ENCODE data around the gene TMTC2.

TMTC2 gene

DNA sequence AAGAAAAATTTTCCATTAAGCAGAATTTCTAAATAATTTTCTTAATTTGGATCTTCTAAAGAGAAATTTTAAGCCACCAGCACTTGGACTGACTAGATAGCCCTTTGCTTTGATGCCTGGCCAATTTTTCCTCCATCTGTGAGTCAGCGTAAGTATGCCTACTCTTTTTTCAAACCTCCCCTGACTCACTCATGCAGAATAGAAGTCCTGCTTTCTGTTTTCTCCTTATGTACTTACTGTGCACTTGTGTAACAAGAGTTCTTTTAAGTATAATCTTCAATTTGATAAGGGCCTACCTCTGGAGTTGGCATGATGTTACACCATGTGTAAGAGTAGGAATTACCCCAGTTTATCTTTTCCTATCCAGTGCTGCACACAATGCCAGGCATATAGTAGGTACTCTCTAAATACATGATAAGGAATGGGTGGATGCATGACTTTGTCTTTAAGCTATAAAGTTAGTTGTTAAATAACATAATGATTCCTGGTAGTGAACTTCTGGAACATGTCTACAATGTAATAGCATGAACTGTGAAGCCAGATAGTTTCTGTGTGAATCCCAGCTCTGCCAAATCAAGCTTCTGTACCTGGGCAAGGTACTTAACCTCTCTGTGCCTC, 329.6 kb downstream of the TMTC2 start:
- no peak for DNase-seq (ENCODE audit: low read depth)

DNA sequence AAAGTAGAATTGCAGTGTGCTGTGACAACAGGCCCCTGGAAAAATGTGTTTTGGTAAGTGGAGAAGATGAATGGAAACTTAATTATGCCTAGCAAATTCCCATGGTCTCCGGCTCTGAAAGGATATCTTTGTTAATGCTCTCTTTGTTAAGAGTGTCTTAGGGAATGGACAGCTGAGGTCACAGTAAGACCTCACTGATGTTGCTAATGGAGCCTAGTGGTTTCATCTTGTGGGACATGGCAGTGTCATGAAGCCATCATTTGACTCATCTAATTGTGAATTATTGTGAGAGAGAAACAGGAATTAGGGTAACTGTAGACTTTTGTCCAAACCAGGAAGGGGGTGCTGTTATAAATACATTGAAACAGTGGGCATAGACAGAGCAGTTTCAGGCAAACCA, 330.3 kb downstream of the TMTC2 start:
- no peak for DNase-seq (ENCODE audit: low read depth)

DNA sequence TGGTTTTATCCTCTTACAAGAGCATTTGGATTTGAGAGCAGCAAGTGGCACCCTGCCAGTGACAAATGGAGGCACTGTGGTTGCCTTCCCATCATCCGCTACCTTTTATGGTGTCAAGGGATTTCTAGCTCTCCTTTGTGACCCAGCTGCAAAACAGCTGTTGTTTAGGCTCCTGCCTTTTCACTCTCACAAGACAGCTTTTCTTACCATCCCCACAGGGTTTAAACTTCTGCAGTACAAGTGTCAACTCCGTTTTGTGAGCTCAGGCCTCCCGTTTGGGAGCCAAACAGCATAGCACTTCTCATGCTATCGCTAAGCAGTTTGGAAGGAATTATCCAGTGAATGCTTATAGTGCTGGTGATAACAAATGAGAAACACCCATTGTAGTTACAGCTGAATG, 331.4 kb downstream of the TMTC2 start:
- no peak for DNase-seq (ENCODE audit: low read depth)

DNA sequence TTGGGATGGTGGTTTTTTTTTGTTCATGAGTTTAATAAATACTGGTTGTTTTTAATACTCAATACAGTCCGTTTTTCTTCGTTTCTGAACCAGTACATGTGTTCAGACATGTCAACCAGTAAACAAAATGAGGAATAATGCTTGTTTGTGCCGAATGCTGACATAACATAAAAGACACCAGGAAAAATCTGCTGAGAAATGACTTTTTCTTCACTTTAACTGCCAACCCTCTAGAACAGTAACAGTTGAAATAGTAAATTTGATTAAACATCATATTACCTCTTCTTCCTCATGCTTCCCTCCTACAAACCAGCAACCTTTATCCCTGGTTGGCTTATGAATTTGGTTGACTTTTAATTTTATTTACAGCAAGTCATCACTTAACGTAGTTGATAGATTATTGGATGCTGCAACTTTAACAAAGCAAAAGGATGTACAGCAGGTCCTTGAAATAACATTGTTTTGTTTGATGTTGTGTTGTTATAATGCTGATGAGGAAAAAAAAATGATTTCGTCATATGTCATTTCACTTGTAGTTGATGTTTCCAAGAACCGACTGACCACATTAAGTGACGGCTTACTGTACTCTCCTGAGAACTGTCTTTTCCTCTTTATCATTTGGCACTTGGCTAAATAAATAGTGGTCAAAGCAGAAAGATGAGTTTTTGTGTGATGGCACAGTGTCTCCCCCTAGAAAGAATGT, 340.5 kb downstream of the TMTC2 start:
- DNase-seq (ENCODE audit: low read depth): no peak

DNA sequence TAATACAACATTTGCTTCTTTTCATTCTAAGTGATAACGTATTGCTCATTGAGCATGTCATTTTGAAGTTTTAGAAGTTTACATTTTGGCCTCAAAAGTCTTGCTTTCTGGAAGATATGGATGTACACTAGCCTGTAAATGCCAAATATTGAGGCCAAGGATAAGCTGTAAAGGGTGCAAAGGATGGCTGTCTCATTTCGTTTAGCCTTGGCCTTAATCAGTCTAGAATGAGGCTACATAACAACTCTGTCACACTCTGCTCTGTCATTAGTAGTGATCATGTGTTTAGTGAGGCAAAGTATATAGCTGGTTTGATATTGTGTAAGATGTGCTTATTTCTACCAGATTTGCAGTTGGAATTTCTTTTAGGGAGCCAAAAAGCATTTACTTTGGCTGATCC, 344.5 kb downstream of the TMTC2 start:
- no peak for DNase-seq (ENCODE audit: low read depth)

DNA sequence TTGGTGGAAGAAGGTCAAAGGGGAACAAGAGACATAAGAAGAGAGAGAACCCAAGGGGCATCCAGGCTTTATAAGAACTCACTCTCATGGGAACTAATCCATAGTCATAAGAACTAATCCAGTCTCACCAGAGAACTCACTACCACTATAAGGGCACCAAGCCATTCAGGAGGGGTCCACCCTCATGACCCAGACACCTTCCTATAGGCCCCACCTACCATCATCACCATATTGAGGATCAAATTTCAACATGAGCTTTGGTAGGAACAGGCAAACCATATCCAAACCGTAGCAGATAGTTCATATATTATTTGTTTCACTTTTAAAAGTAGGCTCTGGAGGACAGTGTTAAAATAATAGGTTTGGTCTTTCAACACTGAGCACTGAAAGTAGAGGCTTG, 350.1 kb downstream of the TMTC2 start:
- no peak for DNase-seq (ENCODE audit: low read depth)

DNA sequence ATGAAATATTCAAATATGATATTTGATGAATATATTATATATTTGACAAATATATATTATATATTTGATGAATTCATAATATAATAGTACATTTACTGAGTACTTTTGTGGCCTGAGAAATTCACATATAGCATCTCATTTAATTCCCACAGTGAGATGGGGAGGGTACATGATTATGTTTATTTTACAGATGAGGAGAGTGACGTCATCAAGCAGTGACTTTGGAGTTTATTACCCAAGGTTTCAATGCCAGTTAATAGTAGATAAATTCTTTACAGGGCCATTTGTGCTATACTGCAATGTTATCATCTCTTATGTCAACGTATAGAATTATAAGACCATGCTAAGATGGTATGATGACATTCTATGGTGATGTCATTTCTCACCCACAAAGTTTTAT, 352.7 kb downstream of the TMTC2 start:
- DNase-seq (ENCODE audit: low read depth): no peak

DNA sequence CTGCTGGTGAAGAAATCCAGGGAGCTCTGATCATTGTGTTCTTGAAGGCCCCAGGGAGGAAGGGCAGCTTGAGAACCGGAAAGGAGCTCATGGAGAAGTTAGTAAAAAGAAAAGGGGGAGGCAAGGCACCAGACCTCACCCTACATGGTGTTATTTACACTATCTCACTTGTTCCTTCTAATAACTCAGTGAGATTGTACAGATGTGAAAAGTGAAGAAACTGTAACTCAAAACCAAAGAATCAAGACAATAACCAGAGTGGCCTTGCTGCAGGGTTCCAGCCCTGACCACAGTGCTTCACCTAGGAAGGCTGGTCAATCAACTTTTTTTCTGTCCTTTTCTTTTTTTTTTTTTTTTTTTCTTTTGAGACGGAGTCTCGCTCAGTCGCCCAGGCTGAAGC, 353.6 kb downstream of the TMTC2 start:
- DNase-seq (ENCODE audit: low read depth): no peak

DNA sequence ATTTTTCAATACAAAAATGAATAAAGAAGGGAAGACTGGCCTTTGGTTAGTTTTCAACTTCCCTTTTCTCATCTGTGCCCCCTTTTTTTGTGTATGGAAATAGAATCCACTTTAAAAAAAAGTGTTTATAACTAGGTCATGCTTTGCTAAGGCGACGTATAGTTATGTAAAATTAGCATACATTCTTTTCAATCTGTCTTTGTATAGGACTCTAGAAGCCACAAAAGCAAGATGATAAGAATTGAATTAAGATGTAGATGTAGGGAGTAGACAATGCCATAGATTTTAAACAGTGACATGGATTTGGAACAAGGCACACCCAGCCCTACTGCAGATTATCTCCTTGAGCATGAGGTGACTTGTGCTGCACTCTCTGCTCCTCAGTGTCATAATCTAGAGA, 354.3 kb downstream of the TMTC2 start:
- DNase-seq (ENCODE audit: low read depth): no peak

DNA sequence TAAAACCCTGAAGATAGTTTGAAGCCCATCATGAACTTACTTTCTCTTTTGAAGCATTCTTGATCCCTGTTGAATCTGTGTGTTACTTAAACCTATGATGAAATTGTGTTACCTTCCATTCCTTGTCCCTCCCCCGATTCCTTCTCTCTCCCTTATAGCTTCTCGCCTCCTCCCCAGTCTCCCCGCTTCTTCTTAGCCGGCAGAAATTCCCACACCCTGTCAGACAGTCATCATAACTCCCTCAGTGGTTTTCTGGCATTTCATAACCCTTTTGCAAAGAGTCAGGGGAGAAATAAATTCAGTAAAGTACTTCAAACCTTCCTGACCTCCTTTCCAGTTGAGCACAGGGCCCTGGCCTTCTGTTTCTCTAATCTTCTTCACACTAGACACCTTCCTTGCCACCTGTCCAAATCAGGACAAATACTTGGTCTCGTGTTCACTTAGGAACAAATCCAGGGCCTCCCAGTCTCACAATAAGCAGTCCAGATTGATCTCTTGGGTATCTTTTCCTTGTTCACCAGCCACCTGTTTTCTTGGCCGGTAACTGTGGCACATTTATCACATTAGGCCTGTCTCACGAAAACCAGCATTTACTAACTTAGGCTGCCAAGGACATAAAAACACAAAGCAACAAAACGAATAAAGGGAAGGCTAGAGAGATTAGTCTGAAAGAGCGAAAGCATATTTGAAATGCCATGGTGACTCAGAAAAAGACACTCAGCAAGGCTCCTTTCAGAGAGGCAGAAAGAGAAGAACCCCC, 355.9 kb downstream of the TMTC2 start:
- no peak for DNase-seq (ENCODE audit: low read depth)

DNA sequence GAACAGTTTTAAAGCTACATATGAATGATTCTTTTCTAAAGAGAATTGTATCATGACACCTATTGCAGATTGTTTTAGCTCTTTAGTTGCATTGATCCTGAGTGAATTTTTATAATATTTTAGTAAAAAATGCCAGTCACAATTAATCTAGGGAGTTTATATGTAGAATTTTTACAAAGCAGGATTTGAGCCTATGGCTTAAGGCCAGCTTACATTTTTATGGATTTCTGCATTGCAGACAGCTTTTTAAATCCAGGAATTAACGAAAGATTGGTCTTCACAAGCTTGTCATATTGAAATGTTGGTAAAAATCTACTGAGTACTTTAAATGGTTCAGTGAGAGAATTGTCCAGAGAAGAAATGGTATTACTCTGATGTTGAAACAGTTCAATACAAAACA, 358.0 kb downstream of the TMTC2 start:
- DNase-seq (ENCODE audit: low read depth): no peak

DNA sequence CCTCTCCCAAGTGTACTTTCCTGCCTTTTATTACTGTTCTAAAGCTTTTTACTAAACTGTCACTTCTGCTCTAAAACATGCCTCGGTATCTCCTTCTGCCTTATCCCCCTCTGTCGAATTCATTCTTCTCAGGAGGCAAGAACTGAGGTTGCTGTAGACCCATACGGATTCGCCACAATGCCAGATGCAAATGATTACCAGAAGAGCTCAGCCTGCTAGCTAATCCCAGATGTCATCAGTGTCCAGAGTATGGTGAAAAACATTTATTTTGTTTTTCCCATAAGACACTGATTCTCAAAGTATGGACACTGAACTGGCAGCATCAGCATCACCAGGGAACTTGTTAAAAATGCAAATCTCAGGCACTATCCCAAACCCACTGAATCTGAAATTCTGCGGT, 359.3 kb downstream of the TMTC2 start:
- no peak for DNase-seq (ENCODE audit: low read depth)

DNA sequence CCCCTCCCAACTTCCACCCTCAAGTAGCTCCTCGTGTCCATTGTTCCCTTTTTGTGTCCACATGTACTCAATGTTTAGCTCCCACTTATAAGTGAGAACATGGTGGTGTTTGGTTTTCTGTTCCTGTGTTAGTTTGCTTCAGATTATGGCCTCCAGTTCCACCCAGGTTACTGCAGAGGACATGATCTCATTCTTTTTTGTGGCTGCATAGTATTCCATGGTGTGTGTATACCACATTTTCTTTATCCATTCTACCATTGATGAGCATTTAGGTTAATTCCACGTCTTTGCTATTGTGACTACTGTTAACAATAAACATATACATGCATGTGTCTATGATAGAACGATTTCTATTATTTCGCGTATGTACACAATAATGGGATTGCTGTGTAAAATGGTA, 362.6 kb downstream of the TMTC2 start:
- DNase-seq (ENCODE audit: low read depth): no peak

DNA sequence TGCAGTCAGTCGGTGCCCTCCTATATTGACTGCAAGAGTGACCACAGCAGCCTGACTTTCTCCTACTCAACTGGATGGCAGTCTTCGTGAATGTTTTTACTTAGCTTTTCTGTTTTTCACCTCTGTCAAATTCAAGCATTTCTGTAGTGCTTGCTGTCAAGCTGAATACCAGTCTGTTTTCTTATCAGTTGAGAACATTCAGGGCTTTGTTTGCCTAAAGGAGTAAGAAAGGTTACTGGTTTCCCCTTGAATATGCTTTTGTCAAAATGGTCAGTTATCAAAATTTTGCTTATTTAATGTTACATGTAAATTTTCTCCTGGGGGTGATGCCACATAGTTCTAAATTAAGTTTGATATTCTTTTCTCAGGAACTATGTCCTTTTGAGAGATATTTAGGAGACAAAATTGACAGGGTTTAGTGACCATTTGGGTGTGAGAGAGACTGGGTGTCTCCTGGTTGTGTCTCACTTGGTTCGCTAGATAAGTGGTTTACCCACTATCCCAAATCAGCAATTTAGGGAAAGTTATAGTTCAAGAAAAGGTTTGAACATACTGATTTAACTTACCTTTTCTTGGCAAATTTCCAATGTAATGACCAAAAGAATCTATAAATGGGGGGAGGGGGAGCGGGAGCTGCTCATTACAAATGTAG, 366.3 kb downstream of the TMTC2 start:
- DNase-seq (ENCODE audit: low read depth): no peak

DNA sequence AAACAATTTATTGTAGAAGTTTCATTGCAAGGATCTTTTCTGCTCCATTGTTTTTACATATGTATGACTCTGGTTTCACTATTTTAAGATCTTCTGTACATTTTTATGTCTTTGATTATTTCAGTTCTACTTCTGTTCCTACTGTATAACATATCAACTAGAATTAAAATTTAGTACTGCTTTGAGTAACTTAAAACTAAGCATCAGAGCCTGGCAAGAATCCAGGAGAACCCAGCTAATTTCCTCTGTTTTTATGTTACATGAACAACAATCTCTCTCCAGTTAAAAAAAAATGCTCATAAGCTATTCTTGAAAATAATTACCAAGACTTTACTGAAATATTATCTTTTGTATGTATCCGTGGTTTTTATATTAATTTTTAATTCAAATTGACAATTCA, 370.7 kb downstream of the TMTC2 start:
- no peak for DNase-seq (ENCODE audit: low read depth)

DNA sequence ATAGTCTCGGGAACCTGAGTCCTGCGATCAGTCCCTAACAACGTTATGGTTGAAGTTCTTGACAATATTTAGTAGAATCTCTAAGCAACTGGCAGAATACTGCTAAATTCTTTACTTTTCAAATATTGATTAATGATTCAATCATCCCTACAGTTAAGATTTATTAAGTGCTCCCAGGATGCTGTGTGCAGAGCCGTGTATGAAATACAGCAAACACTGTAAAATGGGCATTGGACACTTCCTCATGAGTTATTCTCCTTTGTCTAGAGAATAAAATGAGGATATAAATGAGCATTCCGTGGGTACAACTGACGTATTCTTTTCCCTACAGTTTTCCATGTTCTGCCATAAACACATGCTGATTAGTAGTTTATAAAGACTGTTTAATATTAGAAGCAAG, 372.4 kb downstream of the TMTC2 start:
- DNase-seq (ENCODE audit: low read depth): no peak

DNA sequence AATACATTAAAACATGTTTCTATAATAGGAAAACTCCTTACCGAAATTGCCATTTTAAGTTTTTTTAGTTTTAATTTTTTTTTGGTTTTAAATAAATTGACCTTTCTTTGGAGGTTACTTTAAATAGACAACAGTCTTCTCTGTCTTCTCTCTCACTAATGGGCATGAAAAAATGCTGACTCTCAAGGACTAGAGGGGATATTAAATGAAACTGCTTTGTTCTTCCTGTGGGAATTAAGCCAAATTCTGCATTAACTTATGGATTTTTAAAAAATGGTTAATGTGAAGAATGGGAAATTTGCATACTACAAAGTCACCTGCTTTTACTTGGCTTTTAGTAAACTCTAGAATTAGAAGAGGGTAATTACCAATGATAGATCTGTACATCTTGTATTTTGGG, 378.9 kb downstream of the TMTC2 start:
- DNase-seq (ENCODE audit: low read depth): no peak

DNA sequence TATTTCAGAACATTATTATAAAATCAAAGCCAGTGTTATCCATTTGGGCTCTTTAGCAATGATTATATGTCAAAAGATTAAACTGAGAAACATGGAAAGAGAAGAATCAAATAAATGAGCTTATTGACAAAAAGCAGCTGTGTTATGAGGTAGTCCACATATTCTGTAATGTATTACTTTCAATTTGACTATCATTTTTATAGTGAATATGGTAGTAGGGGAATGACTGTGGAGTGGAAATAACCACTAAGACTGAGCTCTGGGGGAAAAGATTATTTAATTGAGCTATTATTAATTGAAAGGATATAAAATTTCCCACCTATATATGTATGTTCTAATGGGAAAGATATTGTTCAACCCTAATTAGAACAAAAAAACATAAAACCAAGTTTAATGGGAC, 381.3 kb downstream of the TMTC2 start:
- no peak for DNase-seq (ENCODE audit: low read depth)

DNA sequence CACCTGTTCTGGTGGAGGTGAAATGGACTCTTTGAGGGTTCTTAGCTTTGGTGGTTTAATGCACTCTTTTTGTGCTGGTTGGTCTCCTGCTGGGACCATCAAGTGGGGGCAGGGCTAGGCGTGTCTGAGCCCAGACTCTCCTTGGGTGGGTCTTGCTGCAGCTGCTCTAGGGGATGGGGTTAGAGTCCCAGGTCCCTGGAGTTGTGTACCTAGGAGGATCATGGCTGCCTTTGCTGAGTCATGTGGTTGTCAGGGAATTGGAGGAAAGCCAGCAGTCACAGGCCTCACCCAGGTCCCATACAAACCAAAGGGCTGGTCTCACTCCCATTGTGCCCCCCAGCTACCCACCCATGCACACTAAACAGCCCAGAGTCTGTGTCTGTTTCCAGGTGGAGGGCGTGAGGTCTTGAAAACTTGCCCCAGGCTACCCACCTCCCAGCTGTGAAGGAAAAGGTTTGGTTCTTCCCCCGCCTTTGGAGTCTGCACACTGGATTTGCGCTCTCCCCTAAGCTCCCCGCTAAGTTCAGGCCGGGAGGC, 387.7 kb downstream of the TMTC2 start:
- no peak for DNase-seq (ENCODE audit: low read depth)

DNA sequence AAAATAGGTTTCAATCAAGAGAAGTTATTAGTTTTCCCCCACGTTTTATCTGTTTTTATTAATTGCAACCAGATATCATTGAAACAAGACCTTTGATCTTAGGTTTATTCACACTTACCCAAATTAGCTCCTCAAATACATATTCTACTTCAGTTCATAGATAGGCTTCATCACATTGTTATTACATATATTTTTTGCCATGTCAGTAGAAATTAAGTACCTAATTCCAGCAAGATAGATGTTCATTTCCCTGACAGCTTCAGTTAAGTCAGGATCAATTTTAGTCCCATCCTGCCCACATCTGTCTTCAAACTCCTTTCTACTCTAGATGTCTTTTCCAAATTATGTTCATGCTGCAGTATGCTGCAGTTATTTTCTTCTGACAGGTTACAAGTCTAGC, 388.8 kb downstream of the TMTC2 start:
- no peak for DNase-seq (ENCODE audit: low read depth)

DNA sequence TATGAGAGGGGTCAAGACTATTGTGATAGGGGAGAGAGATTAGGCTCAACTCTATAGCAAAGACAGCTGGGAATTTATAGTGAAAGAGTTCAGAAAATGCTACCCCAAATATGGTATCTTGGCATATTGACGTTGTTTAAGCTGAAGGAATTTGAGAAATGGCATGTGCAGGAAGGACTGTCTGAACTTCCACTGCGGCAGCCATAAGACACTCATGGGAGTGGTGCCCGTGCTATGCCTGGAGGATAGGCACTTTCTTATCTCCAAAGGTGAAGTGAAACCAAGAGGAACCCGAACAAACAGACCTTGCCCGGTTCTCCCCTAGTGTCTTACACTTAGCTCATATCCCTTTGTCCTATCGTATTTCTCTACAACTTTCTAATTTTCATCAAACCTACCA, 390.3 kb downstream of the TMTC2 start:
- no peak for DNase-seq (ENCODE audit: low read depth)

DNA sequence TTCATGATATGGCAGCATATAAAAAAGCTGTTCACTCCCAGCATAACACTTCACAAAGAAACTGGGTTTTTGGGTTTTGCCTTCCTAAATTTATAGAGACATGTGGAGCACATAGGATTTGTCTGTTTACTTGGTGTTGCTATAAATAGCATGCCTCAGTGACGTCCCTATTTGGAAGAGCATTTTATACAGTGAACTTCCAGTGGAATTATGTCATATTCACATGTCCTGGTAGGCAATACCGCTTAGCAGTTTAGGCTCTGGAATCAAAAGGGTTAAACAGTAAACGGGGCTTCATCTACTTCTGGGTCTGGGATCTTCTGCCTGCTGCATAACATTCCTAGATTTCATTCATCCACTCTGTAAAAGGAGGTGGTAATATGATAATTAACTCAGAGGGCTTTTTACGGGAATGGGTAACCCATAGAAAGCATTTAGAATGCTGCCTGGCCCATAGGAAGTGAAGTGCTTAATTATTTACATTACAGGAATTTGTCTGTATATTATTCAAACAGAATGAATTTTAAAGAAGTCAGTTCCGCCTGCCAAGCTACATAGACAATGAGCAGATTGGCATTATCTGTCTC, 396.1 kb downstream of the TMTC2 start:
- DNase-seq (ENCODE audit: low read depth): no peak

Data from stimulated activated CD4-positive, alpha-beta T cell treated with anti-CD3 and anti-CD28 coated beads, Interleukin-2, amount 100 ng/mL, for 4 hours (primary cell).